ENCODE data around the gene NCKAP5.

The NCKAP5 gene

GRCh38 chr2:133315280-133315679, 253.0 kb downstream of the NCKAP5 start:
- DNase-seq, result no peak

- no peak for DNase-seq
Observed at GRCh38 chr2:133314795-133315194, 253.5 kb downstream of the NCKAP5 start.

- DNase-seq, result no peak
Observed at GRCh38 chr2:133312038-133312729, 256.1 kb downstream of the NCKAP5 start.

GRCh38 chr2:133306236-133306635, 262.0 kb downstream of the NCKAP5 start:
- no peak for DNase-seq

GRCh38 chr2:133304344-133304743, 263.9 kb downstream of the NCKAP5 start:
- no peak for DNase-seq

- no peak for DNase-seq
Observed at GRCh38 chr2:133303150-133303549, 265.1 kb downstream of the NCKAP5 start.

- no peak for DNase-seq
Observed at GRCh38 chr2:133296401-133296800, 271.9 kb downstream of the NCKAP5 start.

GRCh38 chr2:133293544-133294353, 274.5 kb downstream of the NCKAP5 start:
- DNase-seq, result no peak

- DNase-seq, result no peak
Observed at GRCh38 chr2:133292259-133292658, 276.0 kb downstream of the NCKAP5 start.

- DNase-seq, result no peak
Observed at GRCh38 chr2:133287709-133288108, 280.6 kb downstream of the NCKAP5 start.

GRCh38 chr2:133286326-133286922, 281.8 kb downstream of the NCKAP5 start:
- no peak for DNase-seq

GRCh38 chr2:133273031-133273430, 295.2 kb downstream of the NCKAP5 start:
- no peak for DNase-seq

- DNase-seq, result no peak
Observed at GRCh38 chr2:133271105-133271504, 297.2 kb downstream of the NCKAP5 start.

- DNase-seq, result no peak
Observed at GRCh38 chr2:133270550-133270949, 297.7 kb downstream of the NCKAP5 start.

- DNase-seq, result no peak
Observed at GRCh38 chr2:133266926-133267590, 301.2 kb downstream of the NCKAP5 start.

GRCh38 chr2:133266041-133266925, 302.0 kb downstream of the NCKAP5 start:
- DNase-seq, result no peak

- no peak for DNase-seq
Observed at GRCh38 chr2:133265432-133265949, 302.8 kb downstream of the NCKAP5 start.

GRCh38 chr2:133264989-133265401, 303.3 kb downstream of the NCKAP5 start:
- no peak for DNase-seq

- DNase-seq, result no peak
Observed at GRCh38 chr2:133262893-133263292, 305.4 kb downstream of the NCKAP5 start.

GRCh38 chr2:133255360-133255759, 312.9 kb downstream of the NCKAP5 start:
- DNase-seq, result no peak

- DNase-seq, result no peak
Observed at GRCh38 chr2:133253793-133254192, 314.5 kb downstream of the NCKAP5 start.

- no peak for DNase-seq
Observed at GRCh38 chr2:133252780-133253355, 315.4 kb downstream of the NCKAP5 start.

Measured in hematopoietic multipotent progenitor cell treated with erythropoietin and hydrocortisone succinate and interleukin-3 and kit ligand, for 6 days (in vitro differentiated cells).